Parathyroid adenoma (tissue), 2 donors: ENCODE measurements around the gene OR4L1.
"Not testable (repeated sequence)": the region's sequence is repeated elsewhere in the genome, so short reads cannot be mapped to it uniquely, and the experiment has no call there.

Experiments
- H2AFZ ChIP-seq: fragments of 300-600 bp; sonication (generic); one replicate; pipeline ENCODE4 v1.7.0; 2017; ENCODE audit warnings: antibody characterized with exemption, mild to moderate bottlenecking
- H3K27ac ChIP-seq: fragments of 300-600 bp; sonication (generic); one replicate; pipeline ENCODE4 v1.7.0; 2017
- H3K27me3 ChIP-seq: fragments of 300-600 bp; sonication (generic); one replicate; pipeline ENCODE4 v1.7.0; 2017; ENCODE audit warnings: low read length; ENCODE audit not compliant: control insufficient read depth, insufficient read depth
- H3K36me3 ChIP-seq: fragments of 300-600 bp; sonication (generic); one replicate; pipeline ENCODE4 v1.7.0; 2017; ENCODE audit warnings: low read length; ENCODE audit not compliant: control insufficient read depth, insufficient read depth
- H3K4me1 ChIP-seq: fragments of 300-600 bp; sonication (generic); one replicate; pipeline ENCODE4 v1.7.0; 2017; ENCODE audit warnings: control low read depth
- H3K4me2 ChIP-seq: fragments of 300-600 bp; sonication (generic); one replicate; pipeline ENCODE4 v1.7.0; 2017; ENCODE audit warnings: low read length
- H3K4me3 ChIP-seq: fragments of 300-600 bp; sonication (generic); one replicate; pipeline ENCODE4 v1.7.0; 2017; ENCODE audit warnings: low read depth, low read length
- H3K79me2 ChIP-seq: fragments of 300-600 bp; sonication (generic); one replicate; pipeline ENCODE4 v1.7.0; 2017; ENCODE audit warnings: control low read depth
- H3K9ac ChIP-seq: fragments of 300-600 bp; sonication (generic); one replicate; pipeline ENCODE4 v1.7.0; 2017; ENCODE audit warnings: mild to moderate bottlenecking
- H3K9me3 ChIP-seq: fragments of 300-600 bp; sonication (generic); one replicate; pipeline ENCODE4 v1.7.0; 2017; ENCODE audit warnings: low read length; ENCODE audit not compliant: control insufficient read depth
- CTCF ChIP-seq: fragments of 300-600 bp; sonication (generic); IDR thresholded peaks from one replicate; pipeline ENCODE4 v1.7.0; 2017; ENCODE audit warnings: antibody characterized with exemption, mild to moderate bottlenecking
- donor health status: primary hyperparathyroidism.

OR4L1 gene

GRCh38 chr14:20035938-20036337 is 23.9 kb upstream of the OR4L1 start, which contains the start of gene OR4K13:
TSS of gene OR4K13 (minus strand) at chr14:20036038. CDS start at chr14:20034758, 1,280 bp downstream.
- H3K9ac ChIP-seq, result no peak within 1 kb of the TSS
- no peaks in the 10 kb centered on the region for H3K9me3 ChIP-seq
- H3K36me3 ChIP-seq, result no peaks in the 10 kb centered on the region
- no peak within 1 kb of the TSS for H3K4me3 ChIP-seq
- no peak for TF ChIP-seq CTCF
- H3K4me2 ChIP-seq, result no peak within 1 kb of the TSS
- H2AFZ ChIP-seq, result no peak within 1 kb of the TSS
- H3K27ac ChIP-seq, result no peak within 1 kb of the TSS
- H3K79me2 ChIP-seq, result no peaks in the 10 kb centered on the region
- no peaks in the 10 kb centered on the region for H3K4me1 ChIP-seq
- H3K27me3 ChIP-seq, result no peaks in the 10 kb centered on the region

GRCh38 chr14:20044243-20044642 is 15.6 kb upstream of the OR4L1 start:
- H3K36me3 ChIP-seq, result no peaks in the 10 kb centered on the region
- H3K4me1 ChIP-seq, result no peaks in the 10 kb centered on the region
- H3K27ac ChIP-seq, result no peak overlapping the region
- H3K79me2 ChIP-seq, result no peaks in the 10 kb centered on the region
- no peaks in the 10 kb centered on the region for H3K27me3 ChIP-seq
- no peak for TF ChIP-seq CTCF
- H3K9ac ChIP-seq, result no peak overlapping the region
- no peaks in the 10 kb centered on the region for H3K9me3 ChIP-seq
- H3K4me3 ChIP-seq, result no peak overlapping the region
- H2AFZ ChIP-seq, result no peak overlapping the region
- no peak overlapping the region for H3K4me2 ChIP-seq

- Histone ChIP-seq H3K79me2 (no peaks in the 10 kb centered on the region), H2AFZ (no peak overlapping the region), H3K9ac (no peak overlapping the region), H3K4me3 (no peak overlapping the region), H3K4me2 (no peak overlapping the region), H3K9me3 (no peaks in the 10 kb centered on the region), H3K27me3 (no peaks in the 10 kb centered on the region), H3K36me3 (no peaks in the 10 kb centered on the region), H3K4me1 (no peaks in the 10 kb centered on the region), H3K27ac (no peak overlapping the region)
- TF ChIP-seq CTCF, result no peak
These were observed 11.6 kb upstream of the OR4L1 start for GRCh38 chr14:20048202-20048601.

- no peak overlapping the region for H3K4me3 ChIP-seq
- no peak overlapping the region for H3K4me2 ChIP-seq
- no peak overlapping the region for H3K9ac ChIP-seq
- no peak overlapping the region for H2AFZ ChIP-seq
- H3K9me3 ChIP-seq, result no peaks in the 10 kb centered on the region
- H3K27me3 ChIP-seq, result no peaks in the 10 kb centered on the region
- no peak overlapping the region for H3K27ac ChIP-seq
- TF ChIP-seq CTCF, result no peak
- no peaks in the 10 kb centered on the region for H3K36me3 ChIP-seq
- H3K79me2 ChIP-seq, result no peaks in the 10 kb centered on the region
- H3K4me1 ChIP-seq, result no peaks in the 10 kb centered on the region
These were observed 32.2 kb downstream of the OR4L1 start for GRCh38 chr14:20092050-20092449.

GRCh38 chr14:20093442-20093841 is 33.6 kb downstream of the OR4L1 start:
- H3K27me3 ChIP-seq, result no peaks in the 10 kb centered on the region
- no peak overlapping the region for H3K9ac ChIP-seq
- no peak for TF ChIP-seq CTCF
- no peak overlapping the region for H3K4me2 ChIP-seq
- H3K79me2 ChIP-seq, result no peaks in the 10 kb centered on the region
- no peak overlapping the region for H3K4me3 ChIP-seq
- no peaks in the 10 kb centered on the region for H3K36me3 ChIP-seq
- H3K27ac ChIP-seq, result no peak overlapping the region
- H3K9me3 ChIP-seq, result no peaks in the 10 kb centered on the region
- no peaks in the 10 kb centered on the region for H3K4me1 ChIP-seq
- H2AFZ ChIP-seq, result no peak overlapping the region

GRCh38 chr14:20098926-20099770 is 39.3 kb downstream of the OR4L1 start:
- H2AFZ ChIP-seq, H3K36me3 ChIP-seq, H3K9ac ChIP-seq, H3K9me3 ChIP-seq, H3K4me3 ChIP-seq, H3K27ac ChIP-seq, H3K79me2 ChIP-seq, H3K4me2 ChIP-seq, H3K27me3 ChIP-seq, H3K4me1 ChIP-seq: not testable (repeated sequence)
